ENCODE measurements around the gene ZNF521.

The ZNF521 gene

GRCh38 chr18:25329783-25330182 lies 22.2 kb downstream of the ZNF521 start:
- TF ChIP-seq ESRRG (CRISPR knock-in tag; IDR thresholded peaks at IDR 0.05) (no peak), BACH2 (CRISPR knock-in tag; IDR thresholded peaks at IDR 0.05; ENCODE audit: borderline replicate concordance) (no peak), ZC3H10 (CRISPR knock-in tag; IDR thresholded peaks at IDR 0.05) (no peak), PPARA (CRISPR knock-in tag; IDR thresholded peaks at IDR 0.05; ENCODE audit: borderline replicate concordance) (no peak), RARB (CRISPR knock-in tag; IDR thresholded peaks at IDR 0.05) (no peak), ISL1 (CRISPR knock-in tag; IDR thresholded peaks at IDR 0.05) (no peak), TCF4 (CRISPR knock-in tag; IDR thresholded peaks at IDR 0.05; ENCODE audit: borderline replicate concordance) (no peak), TSHZ2 (CRISPR knock-in tag; IDR thresholded peaks at IDR 0.05) (no peak), ZFP3 (CRISPR knock-in tag; IDR thresholded peaks at IDR 0.05) (no peak), GLIS3 (CRISPR knock-in tag; IDR thresholded peaks at IDR 0.05) (no peak), TOX (CRISPR knock-in tag; IDR thresholded peaks at IDR 0.05; ENCODE audit: borderline replicate concordance) (no peak), ZNF70 (CRISPR knock-in tag; IDR thresholded peaks at IDR 0.05) (no peak), CSRNP3 (CRISPR knock-in tag; IDR thresholded peaks at IDR 0.05) (no peak), ARNTL (CRISPR knock-in tag; IDR thresholded peaks at IDR 0.05; ENCODE audit: borderline replicate concordance, low read depth) (no peak)
- TF ChIP-seq, protein P1, sequence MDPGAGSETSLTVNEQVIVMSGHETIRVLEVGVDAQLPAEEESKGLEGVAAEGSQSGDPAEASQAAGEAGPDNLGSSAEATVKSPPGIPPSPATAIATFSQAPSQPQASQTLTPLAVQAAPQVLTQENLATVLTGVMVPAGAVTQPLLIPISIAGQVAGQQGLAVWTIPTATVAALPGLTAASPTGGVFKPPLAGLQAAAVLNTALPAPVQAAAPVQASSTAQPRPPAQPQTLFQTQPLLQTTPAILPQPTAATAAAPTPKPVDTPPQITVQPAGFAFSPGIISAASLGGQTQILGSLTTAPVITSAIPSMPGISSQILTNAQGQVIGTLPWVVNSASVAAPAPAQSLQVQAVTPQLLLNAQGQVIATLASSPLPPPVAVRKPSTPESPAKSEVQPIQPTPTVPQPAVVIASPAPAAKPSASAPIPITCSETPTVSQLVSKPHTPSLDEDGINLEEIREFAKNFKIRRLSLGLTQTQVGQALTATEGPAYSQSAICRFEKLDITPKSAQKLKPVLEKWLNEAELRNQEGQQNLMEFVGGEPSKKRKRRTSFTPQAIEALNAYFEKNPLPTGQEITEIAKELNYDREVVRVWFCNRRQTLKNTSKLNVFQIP (CRISPR knock-in tag; IDR thresholded peaks at IDR 0.05; ENCODE audit: borderline replicate concordance, low read depth), result no peak
- TF ChIP-seq, protein P2, sequence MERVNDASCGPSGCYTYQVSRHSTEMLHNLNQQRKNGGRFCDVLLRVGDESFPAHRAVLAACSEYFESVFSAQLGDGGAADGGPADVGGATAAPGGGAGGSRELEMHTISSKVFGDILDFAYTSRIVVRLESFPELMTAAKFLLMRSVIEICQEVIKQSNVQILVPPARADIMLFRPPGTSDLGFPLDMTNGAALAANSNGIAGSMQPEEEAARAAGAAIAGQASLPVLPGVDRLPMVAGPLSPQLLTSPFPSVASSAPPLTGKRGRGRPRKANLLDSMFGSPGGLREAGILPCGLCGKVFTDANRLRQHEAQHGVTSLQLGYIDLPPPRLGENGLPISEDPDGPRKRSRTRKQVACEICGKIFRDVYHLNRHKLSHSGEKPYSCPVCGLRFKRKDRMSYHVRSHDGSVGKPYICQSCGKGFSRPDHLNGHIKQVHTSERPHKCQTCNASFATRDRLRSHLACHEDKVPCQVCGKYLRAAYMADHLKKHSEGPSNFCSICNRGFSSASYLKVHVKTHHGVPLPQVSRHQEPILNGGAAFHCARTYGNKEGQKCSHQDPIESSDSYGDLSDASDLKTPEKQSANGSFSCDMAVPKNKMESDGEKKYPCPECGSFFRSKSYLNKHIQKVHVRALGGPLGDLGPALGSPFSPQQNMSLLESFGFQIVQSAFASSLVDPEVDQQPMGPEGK (CRISPR knock-in tag; IDR thresholded peaks at IDR 0.05; ENCODE audit: borderline replicate concordance), result no peak

GRCh38 chr18:25327584-25327983 lies 24.4 kb downstream of the ZNF521 start:
- ATAC-seq, result no peak

More at GRCh38 chr18:25329783-25330182, 22.2 kb downstream of the ZNF521 start:
- no peak for ATAC-seq

More at GRCh38 chr18:25327584-25327983, 24.4 kb downstream of the ZNF521 start:
- TF ChIP-seq, protein P3, sequence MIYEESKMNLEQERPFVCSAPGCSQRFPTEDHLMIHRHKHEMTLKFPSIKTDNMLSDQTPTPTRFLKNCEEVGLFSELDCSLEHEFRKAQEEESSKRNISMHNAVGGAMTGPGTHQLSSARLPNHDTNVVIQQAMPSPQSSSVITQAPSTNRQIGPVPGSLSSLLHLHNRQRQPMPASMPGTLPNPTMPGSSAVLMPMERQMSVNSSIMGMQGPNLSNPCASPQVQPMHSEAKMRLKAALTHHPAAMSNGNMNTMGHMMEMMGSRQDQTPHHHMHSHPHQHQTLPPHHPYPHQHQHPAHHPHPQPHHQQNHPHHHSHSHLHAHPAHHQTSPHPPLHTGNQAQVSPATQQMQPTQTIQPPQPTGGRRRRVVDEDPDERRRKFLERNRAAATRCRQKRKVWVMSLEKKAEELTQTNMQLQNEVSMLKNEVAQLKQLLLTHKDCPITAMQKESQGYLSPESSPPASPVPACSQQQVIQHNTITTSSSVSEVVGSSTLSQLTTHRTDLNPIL (CRISPR knock-in tag; IDR thresholded peaks at IDR 0.05; ENCODE audit: low read depth), result no peak
- no peak for TF ChIP-seq CSRNP3 (CRISPR knock-in tag; IDR thresholded peaks at IDR 0.05)
- TF ChIP-seq BACH2 (CRISPR knock-in tag; IDR thresholded peaks at IDR 0.05; ENCODE audit: borderline replicate concordance), result no peak
- TF ChIP-seq RARB (CRISPR knock-in tag; IDR thresholded peaks at IDR 0.05), result no peak
- no peak for TF ChIP-seq ISL1 (CRISPR knock-in tag; IDR thresholded peaks at IDR 0.05)
- no peak for TF ChIP-seq TCF4 (CRISPR knock-in tag; IDR thresholded peaks at IDR 0.05; ENCODE audit: borderline replicate concordance)
- TF ChIP-seq SNAI2 (CRISPR knock-in tag; IDR thresholded peaks at IDR 0.05), result no peak
- no peak for TF ChIP-seq ESRRG (CRISPR knock-in tag; IDR thresholded peaks at IDR 0.05)
- TF ChIP-seq, protein P2 (CRISPR knock-in tag; IDR thresholded peaks at IDR 0.05; ENCODE audit: borderline replicate concordance), result no peak

Data from SK-N-SH treated with all-trans-retinoic acid at 6 μM for 48 hours (cell line).